Retinal pigment epithelial cell (primary cell): ENCODE measurements around the gene YOD1.

Source experiments
- DNase-seq: peaks from one replicate; pipeline ENCODE4 v3.0.0-alpha.2; 2010; ENCODE audit warnings: low read depth
- H3K4me3 ChIP-seq: 2 replicates; pipeline ENCODE4 v1.5.1; 2011; ENCODE audit warnings: mild to moderate bottlenecking, low read length, control low read depth, moderate library complexity
- TF ChIP-seq, protein P1 (sequence below): conservative IDR thresholded peaks from 2 replicates; pipeline ENCODE4 v1.5.1; 2011; ENCODE audit warnings: low read depth, low read length, control low read depth, inconsistent platforms

The YOD1 gene

GRCh38 chr1:207055386-207056001 lies 4.5 kb upstream of the YOD1 start:
- no peak overlapping the region for H3K4me3 ChIP-seq
- TF ChIP-seq, protein P1, sequence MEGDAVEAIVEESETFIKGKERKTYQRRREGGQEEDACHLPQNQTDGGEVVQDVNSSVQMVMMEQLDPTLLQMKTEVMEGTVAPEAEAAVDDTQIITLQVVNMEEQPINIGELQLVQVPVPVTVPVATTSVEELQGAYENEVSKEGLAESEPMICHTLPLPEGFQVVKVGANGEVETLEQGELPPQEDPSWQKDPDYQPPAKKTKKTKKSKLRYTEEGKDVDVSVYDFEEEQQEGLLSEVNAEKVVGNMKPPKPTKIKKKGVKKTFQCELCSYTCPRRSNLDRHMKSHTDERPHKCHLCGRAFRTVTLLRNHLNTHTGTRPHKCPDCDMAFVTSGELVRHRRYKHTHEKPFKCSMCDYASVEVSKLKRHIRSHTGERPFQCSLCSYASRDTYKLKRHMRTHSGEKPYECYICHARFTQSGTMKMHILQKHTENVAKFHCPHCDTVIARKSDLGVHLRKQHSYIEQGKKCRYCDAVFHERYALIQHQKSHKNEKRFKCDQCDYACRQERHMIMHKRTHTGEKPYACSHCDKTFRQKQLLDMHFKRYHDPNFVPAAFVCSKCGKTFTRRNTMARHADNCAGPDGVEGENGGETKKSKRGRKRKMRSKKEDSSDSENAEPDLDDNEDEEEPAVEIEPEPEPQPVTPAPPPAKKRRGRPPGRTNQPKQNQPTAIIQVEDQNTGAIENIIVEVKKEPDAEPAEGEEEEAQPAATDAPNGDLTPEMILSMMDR: no peak
- no peak for DNase-seq

DNA sequence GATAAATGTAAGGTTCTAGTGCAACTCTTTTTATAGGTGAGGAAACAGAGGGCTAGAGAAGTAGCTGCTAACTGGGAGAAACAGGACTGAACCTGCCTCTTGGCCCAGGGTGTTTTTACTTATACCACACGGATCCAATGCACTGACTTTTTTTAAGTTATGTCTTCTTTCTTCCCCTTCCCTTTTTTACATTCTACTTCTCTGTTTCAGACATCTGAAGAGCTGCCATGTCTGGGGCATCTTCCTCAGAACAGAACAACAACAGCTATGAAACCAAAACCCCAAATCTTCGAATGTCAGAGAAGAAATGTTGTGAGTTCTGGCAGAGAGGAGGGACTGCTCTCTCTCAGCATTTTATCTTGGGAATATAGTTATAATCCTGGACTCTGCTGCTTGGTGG lies 3.5 kb upstream of the YOD1 start:
- TF ChIP-seq, protein P1: no peak
- no peak for DNase-seq
- H3K4me3 ChIP-seq: no peak overlapping the region

GRCh38 chr1:207052911-207053769 lies 2.1 kb upstream of the YOD1 start, which contains the start of gene PFKFB2:
PFKFB2 (plus strand) TSS chr1:207053275; CDS start chr1:207054718, 1,443 bp downstream.
- peak; percentile 99 for DNase-seq
- TF ChIP-seq, protein P1: peak; percentile 1
- H3K4me3 ChIP-seq: peak within 1 kb of the TSS; percentile 84

DNA sequence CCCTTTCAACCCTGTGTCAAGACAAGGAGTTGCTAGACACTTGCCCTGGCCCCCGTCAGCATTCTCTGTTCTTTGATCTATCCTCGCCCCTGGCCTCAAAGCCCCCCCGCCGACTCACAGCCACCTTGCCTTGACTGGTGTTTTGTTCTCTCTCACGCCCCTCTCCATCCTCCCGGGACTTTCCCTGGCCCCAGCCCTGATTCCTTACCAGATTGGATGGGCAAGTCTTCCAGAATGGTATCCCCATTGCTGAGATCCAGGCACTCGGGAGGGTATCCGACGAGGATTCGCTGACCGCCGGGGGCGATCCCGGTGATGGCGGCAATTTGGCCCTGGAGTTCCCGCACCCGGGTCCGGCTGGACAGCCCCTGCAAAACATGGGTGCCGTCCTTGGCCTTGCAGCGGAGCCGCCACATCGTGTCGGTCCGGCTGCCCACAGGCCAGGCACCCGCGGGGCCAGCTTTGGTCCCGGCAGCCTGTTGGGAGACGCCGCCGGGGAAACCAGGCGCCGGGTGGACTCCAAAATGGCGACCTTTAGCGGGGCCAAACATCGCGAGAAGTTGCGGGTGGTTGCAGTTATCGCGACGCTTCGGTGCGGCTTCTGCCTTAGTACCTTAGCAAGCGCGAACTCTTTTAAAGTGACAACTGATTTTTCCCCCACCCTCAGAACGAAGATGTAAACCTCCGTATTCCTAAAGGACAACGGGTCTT lies 373 bp downstream of the YOD1 start:
- TF ChIP-seq, protein P1: no peak
- peak; percentile 71 for DNase-seq
- peak overlapping the region; percentile 98 for H3K4me3 ChIP-seq

DNA sequence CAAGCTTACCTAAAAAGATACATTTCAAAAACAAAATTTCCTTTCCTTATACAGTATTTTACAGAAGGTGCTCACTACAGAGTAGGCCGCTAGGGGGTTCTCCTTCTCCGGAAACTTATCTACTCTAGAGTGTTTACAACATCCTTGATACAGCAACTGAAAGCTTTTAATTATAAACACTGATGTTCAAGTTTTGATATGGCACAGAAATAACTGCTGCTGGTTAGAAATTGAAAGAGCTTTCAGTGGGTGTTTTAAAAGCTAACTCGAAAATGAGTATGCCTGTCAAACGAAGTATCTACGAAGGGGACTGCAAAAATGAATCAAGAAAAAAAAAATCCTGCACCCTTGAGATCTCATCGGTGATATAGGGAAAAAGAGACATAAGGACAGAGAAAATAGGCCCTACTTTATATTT lies 1.0 kb downstream of the YOD1 start:
- DNase-seq: no peak
- TF ChIP-seq, protein P1: peak; percentile 86
- peak overlapping the region; percentile 98 for H3K4me3 ChIP-seq

GRCh38 chr1:207049514-207049913 lies 1.5 kb downstream of the YOD1 start:
- peak overlapping the region; percentile 98 for H3K4me3 ChIP-seq
- TF ChIP-seq, protein P1: no peak
- no peak for DNase-seq
